ENCODE measurements around the gene PKN1.
"Not testable (repeated sequence)": the region's sequence is repeated elsewhere in the genome, so short reads cannot be mapped to it uniquely, and the experiment has no call there.

Gene PKN1

DNA sequence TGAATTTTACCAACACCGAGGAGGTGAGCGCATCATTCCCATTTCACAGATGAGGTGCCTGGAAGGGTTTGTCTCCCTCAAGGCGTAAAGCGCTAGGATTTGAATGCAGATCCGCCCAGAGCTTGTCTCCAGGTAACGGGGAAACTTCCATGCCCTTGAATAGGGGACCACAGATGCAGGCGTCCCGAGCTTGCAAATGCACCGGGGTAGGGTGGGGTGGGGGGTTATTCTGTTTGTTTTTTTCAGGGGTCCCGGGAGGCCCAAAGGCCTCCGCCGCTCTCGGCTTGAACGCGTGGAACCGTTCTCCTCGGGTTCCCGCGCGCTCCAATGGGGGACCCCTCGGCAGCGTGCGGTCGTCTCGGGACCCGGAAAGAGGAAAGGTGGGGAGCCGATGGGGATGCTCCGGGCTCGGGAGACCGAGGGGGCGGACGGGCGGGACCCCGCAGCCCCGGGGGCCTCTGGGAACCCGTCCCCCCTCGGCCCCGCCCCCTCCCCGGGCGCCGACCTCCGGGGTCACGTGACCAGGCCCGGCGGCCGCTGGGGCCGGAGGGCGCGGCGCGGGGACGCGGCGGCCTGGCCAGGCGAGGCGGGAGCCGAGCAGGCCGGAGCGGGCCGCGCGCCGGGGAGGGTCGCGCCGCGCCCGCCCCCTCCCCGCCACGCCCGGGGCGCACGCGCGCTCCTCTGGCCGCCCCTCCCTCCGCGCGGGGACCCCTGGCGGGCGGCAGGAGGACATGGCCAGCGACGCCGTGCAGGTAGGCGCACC is at the start of gene PKN1:
PKN1 (plus strand) TSS at position 516 of the 763 bp plus-strand sequence; CDS start at position 732, 216 bp downstream.
- peak; percentile 44 for DNase-seq

- peak; percentile 77 for DNase-seq
Measured at GRCh38 chr19:14383661-14384555, 49.2 kb upstream of the PKN1 start.

DNA sequence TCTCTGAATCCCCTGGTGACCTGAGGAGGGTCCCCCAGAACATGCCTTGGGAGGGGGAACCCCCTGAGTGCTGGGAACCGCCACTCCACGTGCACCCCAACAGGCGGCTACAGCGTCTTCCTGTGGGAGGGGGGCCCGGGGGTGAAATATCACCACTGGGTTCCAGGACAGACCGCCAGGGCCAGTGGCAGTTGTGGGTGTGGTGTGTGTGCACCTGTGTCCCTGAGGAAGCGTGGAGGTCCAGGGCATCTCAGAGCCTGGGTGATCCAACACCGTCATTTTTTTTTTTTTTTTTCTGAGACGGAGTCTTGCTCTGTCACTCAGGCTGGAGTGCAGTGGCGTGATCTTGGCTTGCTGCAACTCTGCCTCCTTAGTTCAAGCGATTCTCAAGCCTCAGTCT is 47.6 kb upstream of the PKN1 start:
- DNase-seq: no peak

DNA sequence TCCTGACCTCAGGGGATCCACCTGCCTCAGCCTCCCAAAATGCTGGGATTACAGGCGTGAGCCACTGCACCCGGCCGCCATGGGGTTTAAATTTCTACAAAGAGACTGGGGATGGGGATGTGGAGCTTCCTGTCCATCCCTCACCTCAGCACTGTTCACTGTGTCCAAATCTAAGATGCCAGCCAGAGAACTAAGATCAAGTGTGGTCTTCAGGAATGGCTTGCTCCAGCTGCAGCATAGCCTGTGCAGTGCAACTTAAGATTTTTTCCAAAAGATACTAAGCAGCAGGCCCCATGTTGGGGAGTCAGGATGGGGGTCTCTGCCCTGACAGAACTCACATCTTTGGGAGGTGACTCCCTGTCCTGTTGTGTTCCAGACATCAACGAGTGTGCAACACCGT is 42.6 kb upstream of the PKN1 start:
- no peak for DNase-seq

GRCh38 chr19:14391156-14391821 is 41.8 kb upstream of the PKN1 start:
- no peak for DNase-seq

- DNase-seq: no peak
Measured at GRCh38 chr19:14393329-14393728, 39.8 kb upstream of the PKN1 start.

DNA sequence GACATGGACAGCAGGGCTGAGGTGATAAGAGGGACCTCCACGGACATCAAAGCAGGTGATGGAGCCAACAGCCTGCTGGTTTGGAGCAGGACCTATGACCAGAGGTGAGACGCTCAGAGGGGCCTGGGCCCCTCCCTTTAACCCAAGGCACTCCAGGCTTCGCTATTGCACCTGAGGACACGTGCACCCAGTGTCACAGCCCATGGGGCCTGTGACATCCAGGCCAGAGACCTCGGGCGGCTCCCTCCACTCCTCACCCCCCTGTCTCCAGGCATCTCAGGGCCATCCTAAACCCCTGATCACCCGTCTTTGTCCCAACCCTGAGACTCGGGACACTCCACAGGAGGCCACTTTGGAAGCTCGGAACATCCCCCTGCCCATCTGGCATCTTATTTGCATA is 38.9 kb upstream of the PKN1 start:
- DNase-seq: no peak

DNA sequence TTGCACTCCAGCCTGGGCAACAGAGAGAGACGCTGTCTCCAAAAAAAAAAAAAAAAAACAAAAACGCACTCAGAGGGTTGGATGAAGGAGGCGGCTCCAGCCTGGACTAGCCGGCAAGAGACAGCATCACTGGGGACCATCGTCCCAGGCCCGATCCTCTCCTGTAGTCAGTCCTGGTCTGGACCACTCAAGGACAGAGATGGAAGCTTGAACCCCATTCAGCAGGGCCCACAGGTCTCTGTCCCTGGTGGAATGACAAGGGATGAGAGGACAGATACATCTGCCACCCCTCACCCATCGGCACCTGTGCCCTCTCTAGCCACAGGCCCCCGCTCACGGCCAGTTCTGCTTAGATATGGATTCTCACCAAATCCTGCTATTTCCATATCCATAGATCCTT is 37.8 kb upstream of the PKN1 start:
- DNase-seq: no peak

- no peak for DNase-seq
Measured at GRCh38 chr19:14395710-14396336, 37.3 kb upstream of the PKN1 start.

DNA sequence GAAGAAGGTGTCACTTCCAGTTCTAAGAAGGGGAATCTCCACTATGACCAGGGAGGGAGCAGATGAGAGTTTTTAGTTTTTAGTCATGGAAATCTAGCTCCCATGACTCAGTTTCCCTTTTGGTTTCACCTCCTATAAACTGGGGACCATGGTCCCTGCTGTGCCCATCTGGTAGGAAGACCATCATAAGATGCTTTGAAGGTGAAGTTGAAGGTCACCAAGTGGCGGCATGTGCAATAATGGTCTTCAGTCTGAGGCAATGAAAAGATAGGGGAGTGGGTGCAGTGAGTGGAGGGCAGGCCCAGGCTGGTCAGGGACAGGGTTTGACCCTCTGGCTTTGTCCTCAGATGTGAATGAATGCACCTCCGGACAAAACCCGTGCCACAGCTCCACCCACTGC is 36.4 kb upstream of the PKN1 start:
- not testable (repeated sequence) for DNase-seq

- DNase-seq: not testable (repeated sequence)
Measured at GRCh38 chr19:14397168-14397567, 35.9 kb upstream of the PKN1 start.

DNA sequence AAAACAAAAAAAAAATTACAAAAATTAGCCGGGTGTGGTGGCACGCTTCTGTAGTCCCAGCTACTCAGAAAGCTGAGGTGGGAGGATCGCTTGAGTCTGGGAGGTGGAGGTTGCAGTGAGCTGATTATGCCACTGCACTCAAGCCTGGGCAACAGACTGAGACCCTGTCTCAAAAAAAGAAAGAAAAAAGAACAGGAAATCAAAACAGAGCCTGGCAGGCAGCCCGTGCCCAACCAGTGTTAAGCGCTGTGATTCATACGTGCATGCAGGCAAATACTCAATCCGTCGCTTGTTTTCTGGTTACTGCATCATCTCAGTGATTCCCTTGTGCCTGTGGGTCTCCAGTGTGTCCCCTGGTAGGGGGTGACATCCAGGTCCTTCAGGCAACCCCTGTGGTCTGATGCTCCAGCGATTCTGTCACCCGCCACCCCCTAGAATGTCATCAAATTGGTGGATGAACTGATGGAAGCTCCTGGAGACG is 32.1 kb upstream of the PKN1 start:
- no peak for DNase-seq

DNA sequence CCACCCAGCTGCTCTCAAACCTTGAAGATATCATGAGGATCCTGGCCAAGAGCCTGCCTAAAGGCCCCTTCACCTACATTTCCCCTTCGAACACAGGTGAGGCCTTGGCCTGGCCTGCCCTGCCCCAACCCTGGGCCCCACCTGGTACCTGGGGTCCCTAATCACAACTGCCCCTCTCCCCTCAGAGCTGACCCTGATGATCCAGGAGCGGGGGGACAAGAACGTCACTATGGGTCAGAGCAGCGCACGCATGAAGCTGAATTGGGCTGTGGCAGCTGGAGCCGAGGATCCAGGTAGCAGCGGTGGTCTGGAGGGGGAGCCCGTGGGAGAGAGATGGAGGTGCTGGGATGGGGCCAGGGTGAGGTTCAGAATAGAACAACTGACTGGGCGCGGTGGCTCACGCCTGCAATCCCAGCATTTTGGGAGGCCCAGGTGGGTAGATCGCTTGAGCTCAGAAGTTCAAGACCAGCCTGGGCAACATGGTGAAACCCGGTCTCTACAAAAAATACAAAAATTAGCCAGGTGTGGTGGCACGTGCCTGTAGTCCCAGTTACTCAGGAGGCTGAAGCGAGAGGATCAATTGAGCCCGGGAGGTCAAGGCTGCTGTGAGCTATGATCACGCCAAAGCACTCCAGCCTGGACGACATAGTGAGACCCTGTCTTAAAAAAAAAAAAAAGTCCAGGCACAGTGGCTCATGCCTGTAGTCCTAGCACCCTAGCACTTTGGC is 31.5 kb upstream of the PKN1 start:
- no peak for DNase-seq

GRCh38 chr19:14402332-14403144 is 30.6 kb upstream of the PKN1 start:
- no peak for DNase-seq

- not testable (repeated sequence) for DNase-seq
Measured at GRCh38 chr19:14403145-14403930, 29.8 kb upstream of the PKN1 start.

DNA sequence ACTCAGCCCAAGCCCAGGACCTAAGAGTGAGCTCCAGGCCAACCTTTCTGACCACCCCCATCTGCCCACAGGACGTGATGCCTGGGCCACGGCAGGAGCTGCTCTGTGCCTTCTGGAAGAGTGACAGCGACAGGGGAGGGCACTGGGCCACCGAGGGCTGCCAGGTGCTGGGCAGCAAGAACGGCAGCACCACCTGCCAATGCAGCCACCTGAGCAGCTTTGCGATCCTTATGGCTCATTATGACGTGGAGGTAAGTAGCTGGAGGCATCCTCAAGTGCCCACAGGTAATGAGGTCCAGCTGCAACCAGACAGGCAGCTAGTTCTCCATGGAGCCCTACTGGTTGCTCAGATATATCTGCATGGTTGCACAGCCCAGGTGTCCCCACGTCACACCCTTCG is 28.8 kb upstream of the PKN1 start:
- DNase-seq: no peak

GRCh38 chr19:14405380-14405757 is 27.7 kb upstream of the PKN1 start:
- DNase-seq: no peak

DNA sequence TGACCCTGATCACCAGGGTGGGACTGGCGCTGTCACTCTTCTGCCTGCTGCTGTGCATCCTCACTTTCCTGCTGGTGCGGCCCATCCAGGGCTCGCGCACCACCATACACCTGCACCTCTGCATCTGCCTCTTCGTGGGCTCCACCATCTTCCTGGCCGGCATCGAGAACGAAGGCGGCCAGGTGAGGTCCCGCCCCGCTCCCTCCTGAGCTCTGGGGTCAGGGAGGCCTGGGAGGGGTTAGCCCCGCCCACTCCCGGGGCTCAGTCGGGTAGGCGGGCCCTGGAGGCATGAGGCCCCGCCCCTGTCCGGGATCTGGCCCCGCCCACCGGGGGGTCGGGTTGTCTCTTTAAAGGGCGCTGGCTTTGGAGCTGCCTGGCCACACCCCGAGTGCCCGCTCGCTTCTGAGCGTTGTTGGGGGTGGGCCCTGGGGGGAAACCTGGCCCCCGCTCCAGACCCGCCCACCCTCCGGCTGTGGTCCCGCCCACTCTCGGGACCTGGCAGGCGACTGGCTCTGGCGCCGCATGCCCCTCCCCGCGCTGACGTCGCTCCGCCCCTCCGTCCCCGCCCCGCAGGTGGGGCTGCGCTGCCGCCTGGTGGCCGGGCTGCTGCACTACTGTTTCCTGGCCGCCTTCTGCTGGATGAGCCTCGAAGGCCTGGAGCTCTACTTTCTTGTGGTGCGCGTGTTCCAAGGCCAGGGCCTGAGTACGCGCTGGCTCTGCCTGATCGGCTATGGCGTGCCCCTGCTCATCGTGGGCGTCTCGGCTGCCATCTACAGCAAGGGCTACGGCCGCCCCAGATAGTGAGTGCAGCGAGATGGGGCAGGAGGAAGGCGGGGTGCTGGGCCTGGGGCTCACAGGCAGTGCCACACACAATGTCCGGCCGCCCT is 27.1 kb upstream of the PKN1 start:
- peak; percentile 91 for DNase-seq

GRCh38 chr19:14406645-14407401 is 26.3 kb upstream of the PKN1 start:
- DNase-seq: no peak

Data from activated CD4-positive, alpha-beta T cell treated with anti-CD3 and anti-CD28 coated beads, Interleukin-2, amount 50 U/mL, for 16 hours (primary cell).